SU-DHL-6 (cell line): Measurements from ENCODE around the gene SRSF4.
"Not testable (repeated sequence)": the region's sequence is repeated elsewhere in the genome, so short reads cannot be mapped to it uniquely, and the experiment has no call there.

Experiments
- H2AFZ ChIP-seq: fragments of 200-600 bp; sonication (generic); 2 replicates; pipeline ENCODE4 v1.6.1; 2014; ENCODE audit warnings: low read depth, mild to moderate bottlenecking, moderate library complexity, mixed read lengths, antibody characterized with exemption, low read length; ENCODE audit not compliant: severe bottlenecking
- H3F3A ChIP-seq: fragments of 200-600 bp; shearing (Covaris generic); 2 replicates; pipeline ENCODE4 v1.6.0; 2016; ENCODE audit warnings: antibody characterized with exemption, mild to moderate bottlenecking; ENCODE audit not compliant: insufficient read depth
- H3K27ac ChIP-seq: fragments of 200-600 bp; sonication (generic); 2 replicates; pipeline ENCODE4 v1.5.1; 2016; ENCODE audit warnings: low read depth, mild to moderate bottlenecking, low read length, moderate library complexity, mixed read lengths
- H3K27me3 ChIP-seq: fragments of 200-600 bp; sonication (generic), shearing (Covaris generic); 2 replicates; pipeline ENCODE4 v1.6.0; 2014; ENCODE audit warnings: mild to moderate bottlenecking, low read length
- H3K36me3 ChIP-seq: fragments of 200-600 bp; sonication (generic); 2 replicates; pipeline ENCODE4 v1.6.1; 2014; ENCODE audit warnings: mild to moderate bottlenecking, low read length, mixed read lengths
- H3K4me2 ChIP-seq: fragments of 300-600, 200-600 bp; shearing (Covaris generic), sonication (generic); 2 replicates; pipeline ENCODE4 v1.6.0; 2014; ENCODE audit warnings: low read length, low read depth, mild to moderate bottlenecking; ENCODE audit not compliant: poor library complexity, severe bottlenecking
- H3K4me3 ChIP-seq: fragments of 200-600 bp; sonication (generic); 2 replicates; pipeline ENCODE4 v1.5.1; 2014; ENCODE audit warnings: antibody characterized with exemption, low read length, mild to moderate bottlenecking, mixed read lengths; ENCODE audit not compliant: insufficient read depth, poor library complexity, severe bottlenecking
- H3K79me2 ChIP-seq: fragments of 200-600 bp; sonication (generic); 2 replicates; pipeline ENCODE4 v1.6.1; 2014; ENCODE audit warnings: mild to moderate bottlenecking, low read length, moderate library complexity; ENCODE audit not compliant: insufficient read depth
- H3K9ac ChIP-seq: fragments of 200-600 bp; sonication (generic); 2 replicates; pipeline ENCODE4 v1.7.0; 2014; ENCODE audit warnings: mild to moderate bottlenecking, low read length
- H3K9me2 ChIP-seq: fragments of 200-600 bp; sonication (generic); replicated peaks from 2 replicates; pipeline ENCODE4 v1.6.1; 2014; ENCODE audit warnings: low read length; ENCODE audit not compliant: insufficient read depth
- H3K9me3 ChIP-seq: fragments of 200-600 bp; sonication (generic); 2 replicates; pipeline ENCODE4 v1.6.1; 2014; ENCODE audit warnings: low read length, mixed read lengths; ENCODE audit not compliant: insufficient read depth
- H4K20me1 ChIP-seq: fragments of 200-600 bp; sonication (generic); 2 replicates; pipeline ENCODE4 v1.6.1; 2014; ENCODE audit warnings: low read depth, mild to moderate bottlenecking, antibody characterized with exemption, low read length, moderate library complexity, mixed read lengths
- CTCF ChIP-seq: fragments of 200-600 bp; sonication (generic); IDR thresholded peaks from one replicate; pipeline ENCODE4 v1.5.1; 2017; ENCODE audit warnings: antibody characterized with exemption, mild to moderate bottlenecking, low read length, moderate library complexity; ENCODE audit not compliant: insufficient read depth, poor library complexity, severe bottlenecking
- EZH2phosphoT487 ChIP-seq: fragments of 200-600 bp; sonication (generic), shearing (Covaris generic); conservative IDR thresholded peaks from 2 replicates; pipeline ENCODE4 v1.6.1; 2018; ENCODE audit warnings: mild to moderate bottlenecking, antibody characterized with exemption, low read length, moderate library complexity, mixed read lengths

SRSF4 gene

GRCh38 chr1:29152046-29152805, 29.5 kb downstream of the SRSF4 start:
- H4K20me1 ChIP-seq = 0 out of 2 replicates have a peak, but pooled peaks cover 3% of the 10 kb centered on the region
- H3K4me3 ChIP-seq = no peak overlapping the region
- no peaks in the 10 kb centered on the region for H3K27me3 ChIP-seq
- no peak for TF ChIP-seq CTCF
- H3K36me3 ChIP-seq = peaks cover 31% of the 10 kb centered on the region; the same call in 1 of the 2 replicates
- H3K4me2 ChIP-seq = no peak overlapping the region
- no peak overlapping the region for H3K27ac ChIP-seq
- no peaks in the 10 kb centered on the region for H3F3A ChIP-seq
- H3K9me3 ChIP-seq = no peaks in the 10 kb centered on the region
- H3K9me2 ChIP-seq = no peaks in the 10 kb centered on the region
- H2AFZ ChIP-seq = no peak overlapping the region
- H3K79me2 ChIP-seq = peaks cover 16% of the 10 kb centered on the region; the same call in 1 of the 2 replicates
- no peak overlapping the region for H3K9ac ChIP-seq

GRCh38 chr1:29150346-29150745, 31.4 kb downstream of the SRSF4 start:
- not testable (repeated sequence) for H3K9ac ChIP-seq, H3K79me2 ChIP-seq, H2AFZ ChIP-seq, H3K9me2 ChIP-seq, H3K9me3 ChIP-seq, H3K27me3 ChIP-seq, H3K27ac ChIP-seq, H4K20me1 ChIP-seq, H3K4me2 ChIP-seq, H3K4me3 ChIP-seq, H3F3A ChIP-seq
- peaks cover 31% of the 10 kb centered on the region; the same call in 1 of the 2 replicates for H3K36me3 ChIP-seq

DNA sequence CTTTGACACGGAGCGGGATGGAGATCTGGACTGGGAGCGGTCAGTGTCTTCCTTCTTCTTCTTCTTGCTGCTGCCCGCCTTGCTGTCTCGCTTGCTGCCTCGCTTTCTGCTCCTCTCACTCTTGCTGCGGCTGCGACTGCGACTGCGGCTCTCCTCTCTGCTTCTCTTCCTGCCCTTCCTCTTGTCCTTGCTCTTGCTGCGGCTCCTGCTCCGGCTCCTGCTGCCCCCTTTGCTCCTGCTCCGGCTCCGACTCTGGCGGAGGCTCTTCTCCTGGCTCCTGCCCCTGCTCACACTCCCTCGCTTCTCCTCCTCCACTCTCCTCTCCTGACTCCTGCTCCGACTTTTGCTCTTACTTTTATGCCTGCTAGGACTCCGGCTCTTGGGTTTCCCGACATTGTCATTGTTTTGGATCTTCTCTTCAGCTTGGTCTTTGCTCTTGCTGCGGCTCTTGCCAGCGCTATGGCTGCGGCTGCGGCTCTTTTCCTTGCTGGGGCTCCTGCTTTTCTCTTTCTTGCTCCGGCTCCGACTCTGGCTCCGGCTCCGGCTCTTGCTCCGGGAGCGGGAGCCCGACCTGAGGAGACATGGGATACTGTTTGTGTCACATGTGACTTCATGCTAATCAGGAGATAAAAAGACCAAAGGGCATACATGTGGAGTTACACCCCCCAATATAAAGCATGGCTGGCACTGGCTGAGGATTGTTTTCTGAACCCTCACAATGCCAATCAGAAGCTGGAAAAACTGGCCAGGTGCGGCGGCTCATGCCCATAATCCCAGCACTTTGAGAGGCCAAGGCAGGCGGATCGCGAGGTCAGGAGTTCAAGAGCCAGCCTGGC, 32.8 kb downstream of the SRSF4 start:
- Histone ChIP-seq H4K20me1 (0 out of 2 replicates have a peak, but pooled peaks cover 6% of the 10 kb centered on the region), H2AFZ (no peak overlapping the region), H3K36me3 (peaks cover 23% of the 10 kb centered on the region; the same call in 1 of the 2 replicates), H3K27ac (no peak overlapping the region), H3K9ac (no peak overlapping the region), H3K9me2 (no peaks in the 10 kb centered on the region), H3K4me3 (no peak overlapping the region), H3K79me2 (no peaks in the 10 kb centered on the region), H3F3A (no peaks in the 10 kb centered on the region), H3K9me3 (no peaks in the 10 kb centered on the region), H3K27me3 (no peaks in the 10 kb centered on the region), H3K4me2 (no peak overlapping the region)
- TF ChIP-seq CTCF (no peak), EZH2phosphoT487 (no peak)
